K562 (cell line): ENCODE results near the gene RNASEH1. TPM values are rescaled to one million over a fixed set of nuclear protein-coding genes. Genes with fewer than 3 reads are reported as not detected.

Source experiments
- BRF1 ChIP-seq: IDR thresholded peaks from 3 replicates; pipeline ENCODE4 v1.6.1; 2011; ENCODE audit warnings: borderline replicate concordance, mild to moderate bottlenecking; ENCODE audit not compliant: insufficient read length; ENCODE audit errors: extremely low read depth
- MAFF ChIP-seq: IDR thresholded peaks from 2 replicates; pipeline ENCODE4 v1.6.1; 2012; ENCODE audit warnings: low read length, improper control_type of control experiment
- MAZ ChIP-seq, 2 experiments: fragments of 450-650 bp in 1 of 2; sonication (generic) in 1 of 2; formaldehyde crosslinking; IDR thresholded peaks in 1 of 2; conservative IDR thresholded peaks in 1 of 2; 2 replicates each; pipeline versions ENCODE4 v1.4.0 to v1.5.0; 2020; ENCODE audit warnings: mild to moderate bottlenecking in 1 of 2, missing genetic modification reagents in 1 of 2
- MTA1 ChIP-seq: fragments of 450-650 bp; IDR thresholded peaks from 2 replicates; pipeline ENCODE4 v1.6.1; 2017; ENCODE audit warnings: borderline replicate concordance
- PML ChIP-seq: IDR thresholded peaks from 2 replicates; pipeline ENCODE4 v1.6.1; 2012; ENCODE audit warnings: low read length, inconsistent platforms
- POLR3A ChIP-seq: IDR thresholded peaks from 2 replicates; pipeline ENCODE4 v1.6.1; 2011; ENCODE audit warnings: borderline replicate concordance, mild to moderate bottlenecking, moderate library complexity; ENCODE audit not compliant: insufficient read length, insufficient read depth; ENCODE audit errors: extremely low read depth
- RBM34 ChIP-seq: fragments of 200-400 bp; formaldehyde crosslinking; IDR thresholded peaks from 2 replicates; pipeline ENCODE4 v1.6.1; 2018; ENCODE audit warnings: low read length, borderline replicate concordance; ENCODE audit not compliant: insufficient read depth
- SAFB2 ChIP-seq: fragments of 200-400 bp; formaldehyde crosslinking; IDR thresholded peaks from 2 replicates; pipeline ENCODE4 v1.6.1; 2018; ENCODE audit warnings: borderline replicate concordance, low read length, low read depth, moderate library complexity; ENCODE audit not compliant: severe bottlenecking
- SMAD1 ChIP-seq: fragments of 150-350 bp; IDR thresholded peaks from 2 replicates; pipeline ENCODE4 v1.6.1; 2014; ENCODE audit warnings: low read length, low read depth; ENCODE audit not compliant: partially characterized antibody
- TBL1XR1 ChIP-seq, 2 experiments: IDR thresholded peaks; 2 replicates each; pipeline ENCODE4 v1.6.1; 2012; ENCODE audit warnings: improper control_type of control experiment in 2 of 2, low read length in 2 of 2, mild to moderate bottlenecking in 1 of 2
- ZNF121 ChIP-seq: sonication (generic); formaldehyde crosslinking; conservative IDR thresholded peaks from 2 replicates; pipeline ENCODE4 v1.8.0; 2022; ENCODE audit warnings: missing genetic modification reagents
- ZNF707 ChIP-seq: fragments of 250-450 bp; sonication (Bioruptor Pico); conservative IDR thresholded peaks from 2 replicates; pipeline ENCODE4 v1.8.0; 2022; ENCODE audit warnings: inconsistent platforms, mild to moderate bottlenecking, moderate library complexity
- polyA plus RNA-seq, 8 experiments: library from polyadenylated mRNA; depleted of rRNA in 4 of 8; stranded (reverse) in 5 of 8; unstranded in 3 of 8; fragments of >200 nt; fragmentation: Nextera tagmentation in 2 of 8; fragmentation: Illumina TruSeq in 1 of 8; extraction: Ambion mirVana in 2 of 8; extraction: Trizol in 1 of 8; gene quantifications; 2 replicates each; pipeline versions ENCODE4 v1.2.1 to v1.2.3, GENCODE V29; 2011 to 2014; ENCODE audit warnings: inconsistent platforms in 1 of 8, missing spikeins in 1 of 8
- total RNA-seq, 7 experiments: library from RNA; depleted of rRNA in 6 of 7; stranded (reverse); fragments of >200 nt in 6 of 7; fragmentation: Illumina TruSeq in 2 of 7; extraction: Trizol in 2 of 7; gene quantifications; 2 replicates each; pipeline versions ENCODE4 v1.2.1 to v1.2.3, GENCODE V29; 2011 to 2021; ENCODE audit warnings: low replicate concordance in 1 of 7
- TF ChIP-seq, protein P1 (sequence below): fragments of 450-650 bp; formaldehyde crosslinking; IDR thresholded peaks from 2 replicates; pipeline ENCODE4 v1.4.0; 2020; ENCODE audit warnings: mild to moderate bottlenecking, moderate library complexity
- TF ChIP-seq, protein P2 (sequence below): fragments of 250-450 bp; sonication (Bioruptor Pico); IDR thresholded peaks from 2 replicates; pipeline ENCODE4 v1.5.0; 2022; ENCODE audit warnings: mild to moderate bottlenecking
- TF ChIP-seq, protein P3 (sequence below), 2 experiments: fragments of 150-350 bp in 1 of 2; IDR thresholded peaks; 2 replicates each; pipeline ENCODE4 v1.6.1; 2012 to 2016; ENCODE audit warnings: low read depth in 2 of 2, low read length in 2 of 2, mild to moderate bottlenecking in 1 of 2, moderate library complexity in 1 of 2
- TF ChIP-seq, protein P4 (sequence below), 2 experiments: fragments of 200-800 bp in 1 of 2; sonication (Bioruptor generic) in 1 of 2; sonication (generic) in 1 of 2; formaldehyde crosslinking in 1 of 2; IDR thresholded peaks in 1 of 2; conservative IDR thresholded peaks in 1 of 2; 2 replicates each; pipeline versions ENCODE4 v1.5.0 to v1.6.1; 2016 to 2020; ENCODE audit warnings: missing compliant biosample characterization in 1 of 2, missing genetic modification characterization in 1 of 2, missing genetic modification reagents in 1 of 2

The RNASEH1 gene
- total and polyA plus RNA-seq, 9 of the 15 experiments (the other 6 are each of a cell fraction or from before 2014, with no cell fraction given): 25.7 to 47.5 (median 42.8) TPM

DNA sequence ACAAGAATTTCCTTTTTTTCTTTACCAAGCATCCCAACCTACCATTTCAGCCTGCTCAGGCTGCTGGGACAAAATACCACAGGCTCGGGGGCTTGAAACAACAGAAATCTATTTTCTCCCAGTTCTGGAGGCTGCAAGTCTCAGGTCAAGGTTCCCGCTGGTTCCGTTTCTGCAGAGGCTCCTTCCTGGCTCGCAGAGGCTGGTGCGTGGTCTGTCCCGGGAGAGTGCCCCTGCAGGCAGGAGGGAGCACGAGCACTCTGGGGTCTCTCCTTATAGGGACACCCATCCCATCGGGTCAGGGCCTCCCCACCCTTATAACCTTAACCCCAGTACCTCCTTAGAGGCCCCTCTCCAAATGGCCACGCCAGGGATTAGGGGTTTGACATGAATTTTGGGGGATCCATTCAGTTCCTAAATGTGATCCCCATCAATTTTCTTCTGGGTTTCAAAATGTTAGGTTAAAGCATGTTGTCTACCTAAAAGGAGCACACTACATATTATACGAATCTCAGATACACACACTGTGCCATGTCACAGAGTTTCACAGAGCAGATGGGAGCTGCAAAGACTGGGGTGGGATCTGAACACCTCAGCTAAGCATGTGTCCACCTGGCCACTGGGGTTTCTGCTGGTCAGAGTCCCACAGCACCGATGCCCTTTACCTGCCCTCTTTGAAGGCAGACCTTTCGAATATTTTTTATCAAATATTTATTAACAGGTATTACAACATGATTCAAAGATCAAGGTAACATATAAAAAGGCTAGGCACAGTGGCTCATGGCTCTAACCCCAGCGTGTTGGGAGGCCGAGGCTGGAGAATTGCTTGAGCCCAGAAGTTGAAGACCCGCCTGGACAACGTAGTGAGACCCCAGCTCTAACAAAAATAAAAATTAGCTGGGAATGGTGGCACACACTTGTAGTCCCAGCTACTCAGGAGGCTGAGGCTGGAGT, 21.2 kb downstream of the RNASEH1 start (continued):
- TF ChIP-seq ZNF121 (CRISPR knock-in tag) (peak; percentile 77), BRF1 (no peak), MAFF (no peak), SMAD1 (no peak), ZNF707 (CRISPR knock-in tag) (no peak), SAFB2 (no peak), RBM34 (no peak), MAZ (CRISPR knock-in tag; conservative IDR thresholded peaks at IDR 0.05 in 1 of 2, IDR thresholded peaks at IDR 0.05 in 1 of 2) (peak in 1 of 2 experiments; percentile 47; a peak in 1 of 4 replicates), POLR3A (no peak), MTA1 (peak; percentile 23; the same call in 1 of the 2 replicates), PML (no peak), TBL1XR1 (IDR thresholded peaks at IDR 0.05; ENCODE audit: low read length in 2 of 2) (0 out of 4 replicates have a peak, but pooled peaks of 1 of the 2 experiments have one; percentile 24)
- TF ChIP-seq, protein P1, sequence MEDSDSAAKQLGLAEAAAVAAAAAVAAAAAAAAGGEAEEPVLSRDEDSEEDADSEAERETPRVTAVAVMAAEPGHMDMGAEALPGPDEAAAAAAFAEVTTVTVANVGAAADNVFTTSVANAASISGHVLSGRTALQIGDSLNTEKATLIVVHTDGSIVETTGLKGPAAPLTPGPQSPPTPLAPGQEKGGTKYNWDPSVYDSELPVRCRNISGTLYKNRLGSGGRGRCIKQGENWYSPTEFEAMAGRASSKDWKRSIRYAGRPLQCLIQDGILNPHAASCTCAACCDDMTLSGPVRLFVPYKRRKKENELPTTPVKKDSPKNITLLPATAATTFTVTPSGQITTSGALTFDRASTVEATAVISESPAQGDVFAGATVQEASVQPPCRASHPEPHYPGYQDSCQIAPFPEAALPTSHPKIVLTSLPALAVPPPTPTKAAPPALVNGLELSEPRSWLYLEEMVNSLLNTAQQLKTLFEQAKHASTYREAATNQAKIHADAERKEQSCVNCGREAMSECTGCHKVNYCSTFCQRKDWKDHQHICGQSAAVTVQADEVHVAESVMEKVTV: no peak
- TF ChIP-seq, protein P2, sequence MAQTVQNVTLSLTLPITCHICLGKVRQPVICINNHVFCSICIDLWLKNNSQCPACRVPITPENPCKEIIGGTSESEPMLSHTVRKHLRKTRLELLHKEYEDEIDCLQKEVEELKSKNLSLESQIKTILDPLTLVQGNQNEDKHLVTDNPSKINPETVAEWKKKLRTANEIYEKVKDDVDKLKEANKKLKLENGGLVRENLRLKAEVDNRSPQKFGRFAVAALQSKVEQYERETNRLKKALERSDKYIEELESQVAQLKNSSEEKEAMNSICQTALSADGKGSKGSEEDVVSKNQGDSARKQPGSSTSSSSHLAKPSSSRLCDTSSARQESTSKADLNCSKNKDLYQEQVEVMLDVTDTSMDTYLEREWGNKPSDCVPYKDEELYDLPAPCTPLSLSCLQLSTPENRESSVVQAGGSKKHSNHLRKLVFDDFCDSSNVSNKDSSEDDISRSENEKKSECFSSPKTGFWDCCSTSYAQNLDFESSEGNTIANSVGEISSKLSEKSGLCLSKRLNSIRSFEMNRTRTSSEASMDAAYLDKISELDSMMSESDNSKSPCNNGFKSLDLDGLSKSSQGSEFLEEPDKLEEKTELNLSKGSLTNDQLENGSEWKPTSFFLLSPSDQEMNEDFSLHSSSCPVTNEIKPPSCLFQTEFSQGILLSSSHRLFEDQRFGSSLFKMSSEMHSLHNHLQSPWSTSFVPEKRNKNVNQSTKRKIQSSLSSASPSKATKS: no peak
- TF ChIP-seq, protein P3, sequence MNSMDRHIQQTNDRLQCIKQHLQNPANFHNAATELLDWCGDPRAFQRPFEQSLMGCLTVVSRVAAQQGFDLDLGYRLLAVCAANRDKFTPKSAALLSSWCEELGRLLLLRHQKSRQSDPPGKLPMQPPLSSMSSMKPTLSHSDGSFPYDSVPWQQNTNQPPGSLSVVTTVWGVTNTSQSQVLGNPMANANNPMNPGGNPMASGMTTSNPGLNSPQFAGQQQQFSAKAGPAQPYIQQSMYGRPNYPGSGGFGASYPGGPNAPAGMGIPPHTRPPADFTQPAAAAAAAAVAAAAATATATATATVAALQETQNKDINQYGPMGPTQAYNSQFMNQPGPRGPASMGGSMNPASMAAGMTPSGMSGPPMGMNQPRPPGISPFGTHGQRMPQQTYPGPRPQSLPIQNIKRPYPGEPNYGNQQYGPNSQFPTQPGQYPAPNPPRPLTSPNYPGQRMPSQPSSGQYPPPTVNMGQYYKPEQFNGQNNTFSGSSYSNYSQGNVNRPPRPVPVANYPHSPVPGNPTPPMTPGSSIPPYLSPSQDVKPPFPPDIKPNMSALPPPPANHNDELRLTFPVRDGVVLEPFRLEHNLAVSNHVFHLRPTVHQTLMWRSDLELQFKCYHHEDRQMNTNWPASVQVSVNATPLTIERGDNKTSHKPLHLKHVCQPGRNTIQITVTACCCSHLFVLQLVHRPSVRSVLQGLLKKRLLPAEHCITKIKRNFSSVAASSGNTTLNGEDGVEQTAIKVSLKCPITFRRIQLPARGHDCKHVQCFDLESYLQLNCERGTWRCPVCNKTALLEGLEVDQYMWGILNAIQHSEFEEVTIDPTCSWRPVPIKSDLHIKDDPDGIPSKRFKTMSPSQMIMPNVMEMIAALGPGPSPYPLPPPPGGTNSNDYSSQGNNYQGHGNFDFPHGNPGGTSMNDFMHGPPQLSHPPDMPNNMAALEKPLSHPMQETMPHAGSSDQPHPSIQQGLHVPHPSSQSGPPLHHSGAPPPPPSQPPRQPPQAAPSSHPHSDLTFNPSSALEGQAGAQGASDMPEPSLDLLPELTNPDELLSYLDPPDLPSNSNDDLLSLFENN (IDR thresholded peaks at IDR 0.05; ENCODE audit: low read depth in 2 of 2, low read length in 2 of 2): 0 out of 4 replicates have a peak, but pooled peaks of 1 of the 2 experiments have one; percentile 22
- TF ChIP-seq, protein P4, sequence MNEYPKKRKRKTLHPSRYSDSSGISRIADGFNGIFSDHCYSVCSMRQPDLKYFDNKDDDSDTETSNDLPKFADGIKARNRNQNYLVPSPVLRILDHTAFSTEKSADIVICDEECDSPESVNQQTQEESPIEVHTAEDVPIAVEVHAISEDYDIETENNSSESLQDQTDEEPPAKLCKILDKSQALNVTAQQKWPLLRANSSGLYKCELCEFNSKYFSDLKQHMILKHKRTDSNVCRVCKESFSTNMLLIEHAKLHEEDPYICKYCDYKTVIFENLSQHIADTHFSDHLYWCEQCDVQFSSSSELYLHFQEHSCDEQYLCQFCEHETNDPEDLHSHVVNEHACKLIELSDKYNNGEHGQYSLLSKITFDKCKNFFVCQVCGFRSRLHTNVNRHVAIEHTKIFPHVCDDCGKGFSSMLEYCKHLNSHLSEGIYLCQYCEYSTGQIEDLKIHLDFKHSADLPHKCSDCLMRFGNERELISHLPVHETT (CRISPR knock-in tag; conservative IDR thresholded peaks at IDR 0.05 in 1 of 2, IDR thresholded peaks at IDR 0.05 in 1 of 2): no peak
